SK-N-SH (cell line): ENCODE results near the gene GRK1.

Experiments used
- EP300 ChIP-seq, 2 experiments: IDR thresholded peaks; 2 replicates each; pipeline versions ENCODE4 v1.4.0 to v1.6.1; 2012; ENCODE audit warnings: borderline replicate concordance in 1 of 2, low read depth in 1 of 2, low read length in 1 of 2
- GATA2 ChIP-seq: sonication (generic); formaldehyde crosslinking; IDR thresholded peaks from 2 replicates; pipeline ENCODE4 v1.5.0; 2020; ENCODE audit warnings: mild to moderate bottlenecking, missing genetic modification reagents
- POLR2AphosphoS5 ChIP-seq: IDR thresholded peaks from 2 replicates; pipeline ENCODE4 v1.6.1; 2012; ENCODE audit warnings: low read depth, low read length
- TAF1 ChIP-seq: IDR thresholded peaks from 2 replicates; pipeline ENCODE4 v1.6.1; 2012; ENCODE audit warnings: low read depth, mild to moderate bottlenecking, low read length, moderate library complexity, borderline replicate concordance
- TF ChIP-seq, protein P1 (sequence below): fragments of 200-600 bp; sonication (generic); IDR thresholded peaks from 2 replicates; pipeline ENCODE4 v1.6.1; 2017; ENCODE audit warnings: antibody characterized with exemption, mild to moderate bottlenecking, moderate library complexity

DNA sequence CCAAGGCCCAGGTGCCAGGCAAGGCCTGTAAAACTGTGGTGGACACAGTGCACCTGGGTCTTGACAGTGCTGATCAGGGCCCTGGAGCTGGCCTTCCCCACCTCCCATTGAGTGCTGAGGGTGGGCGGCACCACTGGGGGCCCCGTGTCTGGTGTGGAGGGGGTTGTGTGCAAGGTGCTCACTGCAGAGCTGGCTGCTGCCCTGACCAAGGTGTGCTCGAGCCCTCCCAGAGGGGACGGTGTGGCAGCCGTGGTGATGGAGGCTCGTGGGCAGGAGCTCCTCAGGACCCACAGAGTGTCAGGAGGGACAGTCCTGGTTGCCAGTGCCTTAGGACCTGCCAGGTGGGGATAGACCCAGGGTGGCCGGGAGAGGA is 32.0 kb upstream of the GRK1 start:
- TF ChIP-seq EP300 (IDR thresholded peaks at IDR 0.05; ENCODE audit: borderline replicate concordance in 1 of 2, low read depth in 1 of 2, low read length in 1 of 2): no peak
- TF ChIP-seq GATA2 (CRISPR knock-in tag): no peak
- TF ChIP-seq POLR2AphosphoS5: no peak
- no peak for TF ChIP-seq TAF1
- TF ChIP-seq, protein P1, sequence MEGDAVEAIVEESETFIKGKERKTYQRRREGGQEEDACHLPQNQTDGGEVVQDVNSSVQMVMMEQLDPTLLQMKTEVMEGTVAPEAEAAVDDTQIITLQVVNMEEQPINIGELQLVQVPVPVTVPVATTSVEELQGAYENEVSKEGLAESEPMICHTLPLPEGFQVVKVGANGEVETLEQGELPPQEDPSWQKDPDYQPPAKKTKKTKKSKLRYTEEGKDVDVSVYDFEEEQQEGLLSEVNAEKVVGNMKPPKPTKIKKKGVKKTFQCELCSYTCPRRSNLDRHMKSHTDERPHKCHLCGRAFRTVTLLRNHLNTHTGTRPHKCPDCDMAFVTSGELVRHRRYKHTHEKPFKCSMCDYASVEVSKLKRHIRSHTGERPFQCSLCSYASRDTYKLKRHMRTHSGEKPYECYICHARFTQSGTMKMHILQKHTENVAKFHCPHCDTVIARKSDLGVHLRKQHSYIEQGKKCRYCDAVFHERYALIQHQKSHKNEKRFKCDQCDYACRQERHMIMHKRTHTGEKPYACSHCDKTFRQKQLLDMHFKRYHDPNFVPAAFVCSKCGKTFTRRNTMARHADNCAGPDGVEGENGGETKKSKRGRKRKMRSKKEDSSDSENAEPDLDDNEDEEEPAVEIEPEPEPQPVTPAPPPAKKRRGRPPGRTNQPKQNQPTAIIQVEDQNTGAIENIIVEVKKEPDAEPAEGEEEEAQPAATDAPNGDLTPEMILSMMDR: no peak
